Calu3 (cell line): Measurements from ENCODE around the gene CFAP57. TPM values are rescaled to one million over a fixed set of nuclear protein-coding genes. Genes with fewer than 3 reads are reported as not detected.

Experiments
- BruUV-seq: library from RNA; stranded (reverse); fragments of 400-500 nt; replicated peaks from 2 replicates; lab custom pipeline; 2021; lab: Mats Ljungman, UMichigan
- CTCF ChIA-PET: fragments of 300-600 bp; sonication (Branson Sonifier 250); formaldehyde crosslinking; loops from one replicate; lab custom pipeline; 2022; ENCODE audit warnings: antibody characterized with exemption; lab: Charles Lee
- DNase-seq: peaks from one replicate; pipeline ENCODE4 v3.0.0; 2022
- H3K27ac Mint-ChIP-seq: one replicate; pipeline ENCODE4 v1.8.0; 2022; ENCODE audit warnings: mixed read lengths; ENCODE audit not compliant: unreplicated experiment
- H3K27me3 Mint-ChIP-seq: one replicate; pipeline ENCODE4 v1.8.0; 2022; ENCODE audit warnings: mixed read lengths; ENCODE audit not compliant: unreplicated experiment
- H3K36me3 Mint-ChIP-seq: one replicate; pipeline ENCODE4 v1.8.0; 2022; ENCODE audit warnings: mild to moderate bottlenecking, moderate library complexity, mixed read lengths; ENCODE audit not compliant: insufficient read depth, unreplicated experiment
- H3K4me1 Mint-ChIP-seq: one replicate; pipeline ENCODE4 v1.8.0; 2022; ENCODE audit warnings: mild to moderate bottlenecking, low read depth, mixed read lengths; ENCODE audit not compliant: unreplicated experiment
- H3K4me3 Mint-ChIP-seq: one replicate; pipeline ENCODE4 v1.8.0; 2022; ENCODE audit warnings: mild to moderate bottlenecking, low read depth, moderate library complexity, mixed read lengths; ENCODE audit not compliant: unreplicated experiment
- H3K9me3 Mint-ChIP-seq: one replicate; pipeline ENCODE4 v1.8.0; 2022; ENCODE audit warnings: low read depth, mixed read lengths; ENCODE audit not compliant: unreplicated experiment
- intact Hi-C: fragments of 100-400 bp; cut with micrococcal nuclease; formaldehyde crosslinking; loops from one replicate; pipeline ENCODE4 v1.10.0; 2022; ENCODE audit not compliant: unreplicated experiment
- total RNA-seq: library from RNA; stranded (reverse); gene quantifications from 2 replicates; pipeline ENCODE4 v1.2.3, GENCODE V29; 2022
- TF ChIP-seq, protein P1 (sequence below): fragments of 200-600 bp; IDR thresholded peaks from one replicate; pipeline ENCODE4 v1.8.0; 2022; ENCODE audit warnings: antibody characterized with exemption; ENCODE audit not compliant: unreplicated experiment

CFAP57 gene
- total RNA-seq, 1 experiment from 2014 or later: 0.26 TPM

- Mint-ChIP-seq H3K27me3 (no peaks in the 10 kb centered on the region), H3K4me1 (peaks cover 31% of the 10 kb centered on the region), H3K4me3 (no peak overlapping the region), H3K9me3 (peaks cover 6% of the 10 kb centered on the region), H3K27ac (no peak overlapping the region), H3K36me3 (peaks cover 18% of the 10 kb centered on the region)
- intact Hi-C loops: no loop called here
- BruUV-seq: no TSS peak
- DNase-seq: no peak
- TF ChIP-seq, protein P1, sequence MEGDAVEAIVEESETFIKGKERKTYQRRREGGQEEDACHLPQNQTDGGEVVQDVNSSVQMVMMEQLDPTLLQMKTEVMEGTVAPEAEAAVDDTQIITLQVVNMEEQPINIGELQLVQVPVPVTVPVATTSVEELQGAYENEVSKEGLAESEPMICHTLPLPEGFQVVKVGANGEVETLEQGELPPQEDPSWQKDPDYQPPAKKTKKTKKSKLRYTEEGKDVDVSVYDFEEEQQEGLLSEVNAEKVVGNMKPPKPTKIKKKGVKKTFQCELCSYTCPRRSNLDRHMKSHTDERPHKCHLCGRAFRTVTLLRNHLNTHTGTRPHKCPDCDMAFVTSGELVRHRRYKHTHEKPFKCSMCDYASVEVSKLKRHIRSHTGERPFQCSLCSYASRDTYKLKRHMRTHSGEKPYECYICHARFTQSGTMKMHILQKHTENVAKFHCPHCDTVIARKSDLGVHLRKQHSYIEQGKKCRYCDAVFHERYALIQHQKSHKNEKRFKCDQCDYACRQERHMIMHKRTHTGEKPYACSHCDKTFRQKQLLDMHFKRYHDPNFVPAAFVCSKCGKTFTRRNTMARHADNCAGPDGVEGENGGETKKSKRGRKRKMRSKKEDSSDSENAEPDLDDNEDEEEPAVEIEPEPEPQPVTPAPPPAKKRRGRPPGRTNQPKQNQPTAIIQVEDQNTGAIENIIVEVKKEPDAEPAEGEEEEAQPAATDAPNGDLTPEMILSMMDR: no peak
- CTCF ChIA-PET: interaction anchor here (0.6 kb wide), 2 partner anchors 99 to 1484 kb away, joined by 3 to 7 read pairs; no protein-coding TSS in a partner anchor
Measured at GRCh38 chr1:43267818-43268425, 95.8 kb downstream of the CFAP57 start.

DNA sequence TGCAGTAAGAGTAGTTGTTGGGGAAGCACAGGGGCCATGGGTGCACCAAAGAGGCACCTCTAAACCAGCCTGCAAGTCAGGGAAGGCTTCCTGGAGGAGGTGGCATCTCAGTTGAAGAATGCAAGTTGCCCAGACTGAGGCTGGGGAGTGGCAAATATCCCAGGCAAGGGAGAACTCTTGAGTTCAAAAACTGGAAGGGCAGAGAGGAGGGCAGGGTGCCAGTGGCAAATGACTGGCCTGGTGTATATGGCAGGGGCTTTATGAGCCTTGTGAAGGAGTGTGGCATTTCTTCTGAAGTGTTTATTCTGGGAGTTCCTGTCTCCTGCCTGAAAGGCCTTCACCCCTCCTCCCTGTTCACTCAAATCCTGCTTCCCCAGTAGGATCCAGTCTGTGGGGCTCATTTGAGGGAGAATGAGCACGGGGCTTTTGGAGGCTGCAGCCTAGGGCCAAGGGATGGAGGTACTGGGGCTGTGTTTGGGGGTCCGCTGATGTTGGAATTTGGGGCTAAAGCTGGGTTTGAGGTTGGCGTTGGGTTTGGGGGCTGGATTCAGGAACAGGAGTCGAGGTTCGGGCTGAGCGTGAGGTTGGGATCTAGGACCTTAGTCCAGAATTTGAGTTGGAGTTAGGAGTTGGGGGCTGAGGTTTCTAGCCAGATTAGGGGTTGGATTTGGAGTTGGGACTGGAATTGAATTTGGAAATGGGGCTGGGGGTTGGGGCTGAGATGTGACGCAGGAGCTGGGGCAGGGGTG lies 97.7 kb downstream of the CFAP57 start, which contains the start of gene TMEM125:
Gene TMEM125, plus strand, starts transcription at position 357 of the 749 bp plus-strand sequence. CDS start 2,740 bp downstream, outside the sequence.
- H3K9me3 Mint-ChIP-seq: no peaks in the 10 kb centered on the region
- H3K27me3 Mint-ChIP-seq: no peaks in the 10 kb centered on the region

GRCh38 chr1:43270421-43271095 lies 98.4 kb downstream of the CFAP57 start:
- no peaks in the 10 kb centered on the region for H3K27me3 Mint-ChIP-seq
- H3K9me3 Mint-ChIP-seq: no peaks in the 10 kb centered on the region
- DNase-seq: peak; percentile 87
- TF ChIP-seq, protein P1: no peak
- intact Hi-C loops: loop anchor here (2.0 kb wide), 1 partner anchor 14 kb away; the partner anchor contains the start of gene C1orf210
- H3K36me3 Mint-ChIP-seq: peaks cover 36% of the 10 kb centered on the region
- CTCF ChIA-PET: interaction anchor here (0.7 to 1.3 kb wide), 4 partner anchors 15 to 78 kb away, joined by 3 to 4 read pairs (median 3); partner anchors contain the start of gene C1orf210
- BruUV-seq: no TSS peak
- peaks cover 31% of the 10 kb centered on the region for H3K4me1 Mint-ChIP-seq
- peak overlapping the region; percentile 82 for H3K4me3 Mint-ChIP-seq
- peak overlapping the region; percentile 92 for H3K27ac Mint-ChIP-seq

More for the DNA sequence above, 97.7 kb downstream of the CFAP57 start, which contains the start of gene TMEM125:
- intact Hi-C loops: loop anchor here (2.0 kb wide), 1 partner anchor 15 kb away; the partner anchor contains the start of gene C1orf210
- CTCF ChIA-PET: interaction anchor here (0.7 to 1.3 kb wide), 4 partner anchors 16 to 79 kb away, joined by 3 to 4 read pairs (median 3); partner anchors contain the start of gene C1orf210
- DNase-seq: no peak
- TF ChIP-seq, protein P1: no peak
- Mint-ChIP-seq H3K4me1 (peaks cover 31% of the 10 kb centered on the region), H3K4me3 (peak within 1 kb of the TSS; percentile 82), H3K27ac (peak within 1 kb of the TSS; percentile 92), H3K36me3 (peaks cover 31% of the 10 kb centered on the region)
- BruUV-seq: TSS peak; percentile 41
